SK-N-SH (cell line): ENCODE data around the gene MPDU1.

ENCODE experiments used
- CHD2 ChIP-seq: fragments of 150-350 bp; IDR thresholded peaks from 2 replicates; pipeline ENCODE4 v1.6.1; 2018; ENCODE audit warnings: low read length; ENCODE audit not compliant: partially characterized antibody
- ELF1 ChIP-seq: IDR thresholded peaks from 2 replicates; pipeline ENCODE4 v1.4.0; 2012
- EZH2phosphoT487 ChIP-seq: fragments of 200-600 bp; sonication (generic); IDR thresholded peaks from 2 replicates; pipeline ENCODE4 v1.6.1; 2017; ENCODE audit warnings: low read depth, mixed run types, mild to moderate bottlenecking, antibody characterized with exemption, moderate library complexity, borderline replicate concordance
- FOXJ3 ChIP-seq: sonication (generic); formaldehyde crosslinking; IDR thresholded peaks from 2 replicates; pipeline ENCODE4 v1.5.1; 2020; ENCODE audit warnings: mild to moderate bottlenecking, missing genetic modification reagents
- MXI1 ChIP-seq: IDR thresholded peaks from 2 replicates; pipeline ENCODE4 v1.6.1; 2012; ENCODE audit warnings: mild to moderate bottlenecking, low read depth, low read length, improper control_type of control experiment
- NRF1 ChIP-seq: IDR thresholded peaks from 2 replicates; pipeline ENCODE4 v1.6.1; 2012; ENCODE audit warnings: low read depth, mild to moderate bottlenecking, low read length
- POLR2AphosphoS5 ChIP-seq: IDR thresholded peaks from 2 replicates; pipeline ENCODE4 v1.6.1; 2012; ENCODE audit warnings: low read depth, low read length
- RCOR1 ChIP-seq: fragments of 150-350 bp; IDR thresholded peaks from 2 replicates; pipeline ENCODE4 v1.6.1; 2017; ENCODE audit warnings: antibody characterized with exemption, low read length
- SIN3A ChIP-seq: IDR thresholded peaks from 2 replicates; pipeline ENCODE4 v1.6.1; 2012; ENCODE audit warnings: low read depth, mild to moderate bottlenecking, low read length, moderate library complexity, borderline replicate concordance
- YY1 ChIP-seq: IDR thresholded peaks from 2 replicates; pipeline ENCODE4 v1.4.0; 2012; ENCODE audit warnings: low read depth, mild to moderate bottlenecking
- TF ChIP-seq, protein P1 (sequence below): fragments of 200-600 bp; sonication (generic); IDR thresholded peaks from 2 replicates; pipeline ENCODE4 v1.6.1; 2017; ENCODE audit warnings: antibody characterized with exemption, mild to moderate bottlenecking, moderate library complexity
- TF ChIP-seq, protein P2 (sequence below): IDR thresholded peaks from 2 replicates; pipeline ENCODE4 v1.6.1; 2012; ENCODE audit warnings: mild to moderate bottlenecking, low read depth, low read length, moderate library complexity
- TF ChIP-seq, protein P3 (sequence below): fragments of 150-350 bp; IDR thresholded peaks from 2 replicates; pipeline ENCODE4 v1.6.1; 2017; ENCODE audit warnings: antibody characterized with exemption, low read length, low read depth, borderline replicate concordance

DNA sequence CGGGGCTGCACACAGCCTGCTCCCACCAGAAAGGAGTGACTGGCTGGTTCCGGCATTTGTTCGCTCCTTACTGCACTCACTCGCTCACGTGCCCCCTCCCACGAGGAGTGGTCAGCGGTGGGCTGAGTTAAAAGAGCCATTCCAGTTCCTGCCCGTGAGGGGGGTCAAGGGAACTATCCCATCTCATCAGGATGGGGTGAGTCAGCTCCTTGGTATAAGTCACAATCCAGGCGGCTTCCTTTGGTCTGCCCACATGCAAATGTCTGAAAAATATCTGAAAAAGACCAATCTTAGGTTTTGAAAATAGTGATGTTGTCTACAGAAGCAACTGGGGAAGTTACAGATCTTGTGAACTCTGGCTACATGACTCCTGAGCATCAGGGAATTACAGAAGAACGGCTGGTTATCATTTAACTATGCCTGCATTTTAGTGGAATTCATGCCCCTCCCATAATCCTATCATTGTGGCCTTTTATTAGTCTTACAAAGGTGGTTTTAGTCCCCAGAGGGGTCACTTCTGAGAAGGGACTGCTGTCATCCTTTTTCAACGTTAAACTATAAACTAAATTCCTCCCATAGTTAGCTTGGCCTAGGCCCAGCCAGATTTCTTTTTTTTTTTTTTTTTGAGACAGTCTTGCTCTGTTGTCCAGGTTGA is 44.6 kb upstream of the MPDU1 start:
- TF ChIP-seq, protein P1, sequence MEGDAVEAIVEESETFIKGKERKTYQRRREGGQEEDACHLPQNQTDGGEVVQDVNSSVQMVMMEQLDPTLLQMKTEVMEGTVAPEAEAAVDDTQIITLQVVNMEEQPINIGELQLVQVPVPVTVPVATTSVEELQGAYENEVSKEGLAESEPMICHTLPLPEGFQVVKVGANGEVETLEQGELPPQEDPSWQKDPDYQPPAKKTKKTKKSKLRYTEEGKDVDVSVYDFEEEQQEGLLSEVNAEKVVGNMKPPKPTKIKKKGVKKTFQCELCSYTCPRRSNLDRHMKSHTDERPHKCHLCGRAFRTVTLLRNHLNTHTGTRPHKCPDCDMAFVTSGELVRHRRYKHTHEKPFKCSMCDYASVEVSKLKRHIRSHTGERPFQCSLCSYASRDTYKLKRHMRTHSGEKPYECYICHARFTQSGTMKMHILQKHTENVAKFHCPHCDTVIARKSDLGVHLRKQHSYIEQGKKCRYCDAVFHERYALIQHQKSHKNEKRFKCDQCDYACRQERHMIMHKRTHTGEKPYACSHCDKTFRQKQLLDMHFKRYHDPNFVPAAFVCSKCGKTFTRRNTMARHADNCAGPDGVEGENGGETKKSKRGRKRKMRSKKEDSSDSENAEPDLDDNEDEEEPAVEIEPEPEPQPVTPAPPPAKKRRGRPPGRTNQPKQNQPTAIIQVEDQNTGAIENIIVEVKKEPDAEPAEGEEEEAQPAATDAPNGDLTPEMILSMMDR = no peak
- TF ChIP-seq CHD2 (no peak), YY1 (no peak), POLR2AphosphoS5 (no peak), NRF1 (no peak), RCOR1 (no peak), FOXJ3 (no peak), ELF1 (no peak), EZH2phosphoT487 (no peak), MXI1 (no peak), SIN3A (no peak)
- TF ChIP-seq, protein P2, sequence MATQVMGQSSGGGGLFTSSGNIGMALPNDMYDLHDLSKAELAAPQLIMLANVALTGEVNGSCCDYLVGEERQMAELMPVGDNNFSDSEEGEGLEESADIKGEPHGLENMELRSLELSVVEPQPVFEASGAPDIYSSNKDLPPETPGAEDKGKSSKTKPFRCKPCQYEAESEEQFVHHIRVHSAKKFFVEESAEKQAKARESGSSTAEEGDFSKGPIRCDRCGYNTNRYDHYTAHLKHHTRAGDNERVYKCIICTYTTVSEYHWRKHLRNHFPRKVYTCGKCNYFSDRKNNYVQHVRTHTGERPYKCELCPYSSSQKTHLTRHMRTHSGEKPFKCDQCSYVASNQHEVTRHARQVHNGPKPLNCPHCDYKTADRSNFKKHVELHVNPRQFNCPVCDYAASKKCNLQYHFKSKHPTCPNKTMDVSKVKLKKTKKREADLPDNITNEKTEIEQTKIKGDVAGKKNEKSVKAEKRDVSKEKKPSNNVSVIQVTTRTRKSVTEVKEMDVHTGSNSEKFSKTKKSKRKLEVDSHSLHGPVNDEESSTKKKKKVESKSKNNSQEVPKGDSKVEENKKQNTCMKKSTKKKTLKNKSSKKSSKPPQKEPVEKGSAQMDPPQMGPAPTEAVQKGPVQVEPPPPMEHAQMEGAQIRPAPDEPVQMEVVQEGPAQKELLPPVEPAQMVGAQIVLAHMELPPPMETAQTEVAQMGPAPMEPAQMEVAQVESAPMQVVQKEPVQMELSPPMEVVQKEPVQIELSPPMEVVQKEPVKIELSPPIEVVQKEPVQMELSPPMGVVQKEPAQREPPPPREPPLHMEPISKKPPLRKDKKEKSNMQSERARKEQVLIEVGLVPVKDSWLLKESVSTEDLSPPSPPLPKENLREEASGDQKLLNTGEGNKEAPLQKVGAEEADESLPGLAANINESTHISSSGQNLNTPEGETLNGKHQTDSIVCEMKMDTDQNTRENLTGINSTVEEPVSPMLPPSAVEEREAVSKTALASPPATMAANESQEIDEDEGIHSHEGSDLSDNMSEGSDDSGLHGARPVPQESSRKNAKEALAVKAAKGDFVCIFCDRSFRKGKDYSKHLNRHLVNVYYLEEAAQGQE = no peak
- TF ChIP-seq, protein P3, sequence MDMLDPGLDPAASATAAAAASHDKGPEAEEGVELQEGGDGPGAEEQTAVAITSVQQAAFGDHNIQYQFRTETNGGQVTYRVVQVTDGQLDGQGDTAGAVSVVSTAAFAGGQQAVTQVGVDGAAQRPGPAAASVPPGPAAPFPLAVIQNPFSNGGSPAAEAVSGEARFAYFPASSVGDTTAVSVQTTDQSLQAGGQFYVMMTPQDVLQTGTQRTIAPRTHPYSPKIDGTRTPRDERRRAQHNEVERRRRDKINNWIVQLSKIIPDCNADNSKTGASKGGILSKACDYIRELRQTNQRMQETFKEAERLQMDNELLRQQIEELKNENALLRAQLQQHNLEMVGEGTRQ = no peak
